GM21737 (cell line): ENCODE results near the gene DNAH3.
"Not testable (repeated sequence)": the region's sequence is repeated elsewhere in the genome, so short reads cannot be mapped to it uniquely, and the experiment has no call there.

Source experiments
- ATAC-seq: cut with Tn5 transposase; IDR thresholded peaks from one replicate; pipeline ENCODE4 v1.9.1; 2021; ENCODE audit warnings: mild to moderate bottlenecking, moderate library complexity; ENCODE audit not compliant: unreplicated experiment

DNAH3 gene, protein sequence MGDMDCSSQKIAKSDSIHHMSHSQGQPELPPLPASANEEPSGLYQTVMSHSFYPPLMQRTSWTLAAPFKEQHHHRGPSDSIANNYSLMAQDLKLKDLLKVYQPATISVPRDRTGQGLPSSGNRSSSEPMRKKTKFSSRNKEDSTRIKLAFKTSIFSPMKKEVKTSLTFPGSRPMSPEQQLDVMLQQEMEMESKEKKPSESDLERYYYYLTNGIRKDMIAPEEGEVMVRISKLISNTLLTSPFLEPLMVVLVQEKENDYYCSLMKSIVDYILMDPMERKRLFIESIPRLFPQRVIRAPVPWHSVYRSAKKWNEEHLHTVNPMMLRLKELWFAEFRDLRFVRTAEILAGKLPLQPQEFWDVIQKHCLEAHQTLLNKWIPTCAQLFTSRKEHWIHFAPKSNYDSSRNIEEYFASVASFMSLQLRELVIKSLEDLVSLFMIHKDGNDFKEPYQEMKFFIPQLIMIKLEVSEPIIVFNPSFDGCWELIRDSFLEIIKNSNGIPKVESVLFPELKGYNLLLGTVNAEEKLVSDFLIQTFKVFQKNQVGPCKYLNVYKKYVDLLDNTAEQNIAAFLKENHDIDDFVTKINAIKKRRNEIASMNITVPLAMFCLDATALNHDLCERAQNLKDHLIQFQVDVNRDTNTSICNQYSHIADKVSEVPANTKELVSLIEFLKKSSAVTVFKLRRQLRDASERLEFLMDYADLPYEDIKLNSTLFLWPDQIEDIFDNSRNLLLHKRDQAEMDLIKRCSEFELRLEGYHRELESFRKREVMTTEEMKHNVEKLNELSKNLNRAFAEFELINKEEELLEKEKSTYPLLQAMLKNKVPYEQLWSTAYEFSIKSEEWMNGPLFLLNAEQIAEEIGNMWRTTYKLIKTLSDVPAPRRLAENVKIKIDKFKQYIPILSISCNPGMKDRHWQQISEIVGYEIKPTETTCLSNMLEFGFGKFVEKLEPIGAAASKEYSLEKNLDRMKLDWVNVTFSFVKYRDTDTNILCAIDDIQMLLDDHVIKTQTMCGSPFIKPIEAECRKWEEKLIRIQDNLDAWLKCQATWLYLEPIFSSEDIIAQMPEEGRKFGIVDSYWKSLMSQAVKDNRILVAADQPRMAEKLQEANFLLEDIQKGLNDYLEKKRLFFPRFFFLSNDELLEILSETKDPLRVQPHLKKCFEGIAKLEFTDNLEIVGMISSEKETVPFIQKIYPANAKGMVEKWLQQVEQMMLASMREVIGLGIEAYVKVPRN (N-terminal part only)

GRCh38 chr16:21150375-21151001, at the start of gene DNAH3:
DNAH3 (minus strand) TSS chr16:21150846; CDS start chr16:21150319, 527 bp downstream.
- ATAC-seq = no peak

DNA sequence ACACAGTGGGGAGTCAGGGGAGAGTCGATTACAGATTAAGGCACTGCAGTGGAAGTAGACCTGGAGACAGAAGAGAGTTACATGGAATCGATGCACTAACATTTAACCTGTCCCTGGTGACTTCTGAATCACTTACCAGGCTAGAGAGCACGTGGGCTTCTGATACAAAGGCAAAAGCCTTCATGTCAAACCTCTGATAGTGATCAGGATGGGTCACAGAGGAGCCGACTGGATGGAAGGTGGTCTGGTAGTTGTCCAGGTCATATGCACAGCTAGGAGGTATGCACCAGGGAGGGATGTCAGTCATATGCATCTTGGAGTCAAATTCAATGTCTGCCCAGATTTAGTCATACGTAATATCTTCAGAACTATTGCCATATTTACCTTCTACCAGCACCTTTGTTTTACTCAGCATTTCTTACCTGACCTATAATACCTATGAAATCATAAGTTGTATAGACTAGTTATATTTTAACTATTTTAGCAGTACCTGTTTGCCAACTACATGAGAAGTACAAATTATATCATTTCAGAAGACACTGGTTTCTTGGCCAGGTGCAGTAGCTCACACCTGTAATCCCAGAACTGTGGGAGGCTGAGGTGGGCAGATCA, 49.1 kb upstream of the DNAH3 start:
- no peak for ATAC-seq

DNA sequence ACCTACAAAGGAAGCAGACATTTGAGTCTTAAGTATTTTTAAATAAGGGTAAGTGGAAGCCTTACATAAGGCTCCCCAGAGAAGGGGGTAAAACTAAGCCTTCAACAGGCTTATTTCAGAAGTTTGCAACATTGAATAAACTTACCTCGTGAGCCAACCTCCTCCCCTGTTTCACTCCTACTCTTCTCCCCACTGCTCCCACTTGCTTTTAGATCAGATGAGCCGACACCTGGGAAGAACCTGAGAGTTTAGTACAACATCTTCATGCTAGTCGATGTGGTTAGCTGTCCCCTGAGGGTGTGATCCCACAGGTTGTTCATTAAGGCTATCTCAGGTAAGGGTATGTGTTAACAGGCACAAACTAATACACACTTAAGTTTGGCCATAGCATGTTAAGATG, 47.0 kb upstream of the DNAH3 start:
- no peak for ATAC-seq

- no peak for ATAC-seq
These were observed 46.5 kb upstream of the DNAH3 start for GRCh38 chr16:21197112-21197511.

- ATAC-seq = not testable (repeated sequence)
These were observed 44.7 kb upstream of the DNAH3 start for GRCh38 chr16:21195330-21195729.

- no peak for ATAC-seq
These were observed 44.2 kb upstream of the DNAH3 start for GRCh38 chr16:21194771-21195301.

GRCh38 chr16:21192991-21193390, 42.3 kb upstream of the DNAH3 start:
- ATAC-seq = no peak

GRCh38 chr16:21190599-21190998, 40.0 kb upstream of the DNAH3 start:
- no peak for ATAC-seq

- no peak for ATAC-seq
These were observed 39.4 kb upstream of the DNAH3 start for GRCh38 chr16:21190013-21190412.

- no peak for ATAC-seq
These were observed 38.7 kb upstream of the DNAH3 start for GRCh38 chr16:21189311-21189710.

DNA sequence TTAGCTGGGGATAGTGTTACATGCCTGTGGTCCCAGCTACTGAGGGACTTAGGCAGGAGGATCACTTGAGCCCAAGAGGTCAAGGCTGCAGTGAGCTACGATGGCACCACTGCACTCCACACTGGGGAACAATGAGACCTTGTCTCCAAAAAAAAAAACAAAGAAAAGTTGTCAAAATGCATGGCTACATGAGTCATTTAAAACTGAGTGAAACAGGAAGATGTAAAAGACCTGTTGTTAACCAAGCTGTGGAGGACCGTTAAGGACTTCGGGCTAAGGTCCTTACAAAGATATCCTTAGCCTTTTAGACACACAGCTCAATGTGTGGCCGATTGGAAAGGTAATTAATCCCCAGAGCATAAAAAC, 35.7 kb upstream of the DNAH3 start:
- no peak for ATAC-seq

DNA sequence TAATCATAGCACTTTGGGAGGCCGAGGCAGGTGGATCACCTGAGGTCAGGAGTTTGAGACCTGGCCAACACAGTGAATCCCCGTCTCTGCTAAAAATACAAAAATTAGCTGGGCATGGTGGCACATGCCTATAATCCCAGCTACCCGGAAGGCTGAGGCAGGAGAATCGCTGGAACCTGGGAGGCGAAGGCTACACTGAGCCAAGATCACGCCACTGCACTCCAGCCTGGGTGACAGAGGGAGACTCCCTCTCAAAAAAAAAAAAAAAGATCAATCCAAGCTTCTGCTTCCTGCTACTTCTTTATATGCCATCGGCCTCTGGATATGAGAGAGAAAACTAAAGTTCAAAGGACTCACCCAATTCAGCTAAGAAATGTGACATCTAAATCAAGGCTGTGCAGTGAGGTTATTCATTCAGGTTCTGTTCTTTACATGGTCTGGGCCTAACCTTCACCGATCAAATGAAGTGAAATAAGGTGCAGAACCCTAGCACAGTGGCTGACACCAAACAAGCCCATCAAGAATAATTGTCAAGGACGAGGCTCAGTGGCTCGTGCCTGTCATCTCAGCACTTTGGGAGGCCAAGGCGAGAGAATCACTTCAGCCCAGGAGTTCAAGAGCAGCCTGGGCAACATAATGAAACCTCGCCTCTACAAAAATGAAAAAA, 35.1 kb upstream of the DNAH3 start:
- no peak for ATAC-seq

GRCh38 chr16:21184834-21185233, 34.2 kb upstream of the DNAH3 start:
- ATAC-seq = no peak

DNA sequence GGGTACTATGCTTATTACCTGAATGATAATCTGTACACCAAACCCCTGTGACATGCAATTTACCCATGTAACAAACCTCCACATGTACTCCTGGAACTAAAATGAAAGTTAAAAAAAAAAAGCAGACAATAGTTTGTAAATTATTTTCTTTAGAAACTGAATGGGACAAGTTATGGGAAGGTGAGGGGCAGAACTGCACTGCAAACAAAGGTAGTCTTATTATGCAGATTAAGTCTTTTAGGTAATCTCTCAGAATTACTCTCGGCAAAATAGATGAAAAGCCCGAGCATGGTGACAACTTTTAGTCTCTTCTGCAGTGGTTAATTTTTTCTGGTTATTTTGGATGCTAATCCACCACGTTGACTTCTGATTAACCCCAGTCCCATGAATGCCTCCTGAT, 33.3 kb upstream of the DNAH3 start:
- no peak for ATAC-seq

- no peak for ATAC-seq
These were observed 29.3 kb upstream of the DNAH3 start for GRCh38 chr16:21179983-21180365.

- ATAC-seq = no peak
These were observed 28.7 kb upstream of the DNAH3 start for GRCh38 chr16:21179126-21179982.

DNA sequence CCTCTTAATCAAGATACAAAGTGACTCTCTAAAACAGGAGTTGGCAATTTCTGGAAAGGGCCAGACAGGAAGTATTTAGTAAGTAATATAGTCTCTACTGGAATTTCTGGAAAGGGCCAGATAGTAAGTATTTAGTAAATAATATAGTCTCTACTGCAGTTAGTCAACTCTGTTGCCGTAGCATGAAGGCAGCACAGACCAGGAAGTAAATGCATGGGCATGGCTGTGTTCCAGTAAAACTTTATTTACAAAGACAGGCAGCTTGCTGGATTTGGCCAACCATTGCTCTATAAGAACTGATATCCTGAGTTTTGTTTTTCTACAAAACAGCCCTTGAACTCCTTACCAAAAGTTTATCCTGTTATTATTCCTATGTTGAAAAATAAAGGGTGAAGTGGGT, 24.8 kb upstream of the DNAH3 start:
- ATAC-seq = no peak

DNA sequence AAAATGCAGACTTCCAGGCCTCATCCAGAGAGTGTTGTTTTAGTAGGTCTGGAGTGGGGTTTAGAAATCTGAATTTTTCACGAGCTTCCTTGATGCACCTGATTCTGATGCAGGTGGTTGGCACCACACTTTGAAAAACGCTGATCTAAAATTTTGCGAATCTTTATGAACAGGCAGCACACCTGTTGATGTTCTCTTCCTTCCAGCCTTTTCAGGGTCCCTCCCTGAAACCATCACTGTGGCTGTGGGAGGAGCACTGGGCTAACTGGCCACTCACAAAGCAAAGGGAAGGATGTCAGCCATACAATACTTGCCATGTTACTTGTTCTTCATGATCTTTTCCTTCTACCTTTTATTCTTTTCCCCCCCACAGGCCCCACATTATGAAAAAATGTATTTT, 22.0 kb upstream of the DNAH3 start:
- ATAC-seq = no peak

GRCh38 chr16:21170116-21170515, 19.5 kb upstream of the DNAH3 start:
- ATAC-seq = not testable (repeated sequence)
